Smooth muscle cell (in vitro differentiated cells): ENCODE measurements around the gene AKAP13. TPM values are rescaled to one million over a fixed set of nuclear protein-coding genes. Genes with fewer than 3 reads are reported as not detected.
A peak's percentile ranks its signal among the peaks of the same experiment; 100 is the strongest.

Experiments used
- DNase-seq: peaks from one replicate; lab custom pipeline; 2025; ENCODE audit not compliant: unreplicated experiment; lab: John Stamatoyannopoulos, UW
- H2AFZ ChIP-seq: fragments of 200-600 bp; sonication (generic); 2 replicates; pipeline ENCODE4 v1.6.0; 2016; ENCODE audit warnings: antibody characterized with exemption, low read depth, mild to moderate bottlenecking
- H3F3A ChIP-seq: fragments of 200-600 bp; sonication (generic); 2 replicates; pipeline ENCODE4 v1.6.0; 2017; ENCODE audit warnings: antibody characterized with exemption, low read depth
- H3K27ac ChIP-seq: fragments of 200-600 bp; sonication (generic); 2 replicates; pipeline ENCODE4 v1.5.1; 2016; ENCODE audit warnings: low read depth, mild to moderate bottlenecking
- H3K27me3 ChIP-seq: fragments of 200-600 bp; sonication (generic); 2 replicates; pipeline ENCODE4 v1.6.1; 2016; ENCODE audit warnings: low read depth, mild to moderate bottlenecking
- H3K36me3 ChIP-seq: fragments of 200-600 bp; sonication (generic); 2 replicates; pipeline ENCODE4 v1.5.1; 2016; ENCODE audit warnings: low read depth
- H3K4me1 ChIP-seq: fragments of 200-600 bp; sonication (generic); 2 replicates; pipeline ENCODE4 v1.5.1; 2016; ENCODE audit warnings: low read depth
- H3K4me2 ChIP-seq: fragments of 200-600 bp; sonication (generic); 2 replicates; pipeline ENCODE4 v1.6.0; 2016; ENCODE audit warnings: mild to moderate bottlenecking
- H3K4me3 ChIP-seq: fragments of 200-600 bp; sonication (generic); 2 replicates; pipeline ENCODE4 v1.5.1; 2016; ENCODE audit warnings: mild to moderate bottlenecking
- H3K79me2 ChIP-seq: fragments of 200-600 bp; sonication (generic); 2 replicates; pipeline ENCODE4 v1.6.0; 2016; ENCODE audit warnings: low read depth, mild to moderate bottlenecking
- H3K9ac ChIP-seq: fragments of 200-600 bp; sonication (generic); 2 replicates; pipeline ENCODE4 v1.6.0; 2016; ENCODE audit warnings: low read depth
- H3K9me3 ChIP-seq: fragments of 200-600 bp; sonication (generic); replicated peaks from 2 replicates; pipeline ENCODE4 v1.5.1; 2016; ENCODE audit warnings: low read depth
- H4K20me1 ChIP-seq: fragments of 200-600 bp; sonication (generic); 2 replicates; pipeline ENCODE4 v1.6.0; 2016; ENCODE audit warnings: low read depth
- CTCF ChIP-seq: fragments of 200-600 bp; sonication (generic); IDR thresholded peaks from 2 replicates; pipeline ENCODE4 v1.5.1; 2017; ENCODE audit warnings: borderline replicate concordance, mild to moderate bottlenecking, antibody characterized with exemption; ENCODE audit not compliant: insufficient read depth, poor library complexity, severe bottlenecking
- WGBS: methylation state at CpG from one replicate; pipeline ENCODE4 v1.1.7; 2016; ENCODE audit warnings: low lambda C conversion rate; 5-methylcytosine and 5-hydroxymethylcytosine counted together
- polyA plus RNA-seq: library from polyadenylated mRNA; unstranded; fragments of >200 nt; fragmentation: Nextera tagmentation; extraction: Ambion mirVana; gene quantifications from 2 replicates; pipeline ENCODE4 v1.2.1, GENCODE V29; 2016
- total RNA-seq: library from RNA; depleted of rRNA; stranded (reverse); fragments of >200 nt; gene quantifications from 2 replicates; pipeline ENCODE4 v1.2.3, GENCODE V29; 2014

AKAP13 gene
- total and polyA plus RNA-seq, 2 experiments from 2014 or later, result 43.3 to 63.5 TPM

DNA sequence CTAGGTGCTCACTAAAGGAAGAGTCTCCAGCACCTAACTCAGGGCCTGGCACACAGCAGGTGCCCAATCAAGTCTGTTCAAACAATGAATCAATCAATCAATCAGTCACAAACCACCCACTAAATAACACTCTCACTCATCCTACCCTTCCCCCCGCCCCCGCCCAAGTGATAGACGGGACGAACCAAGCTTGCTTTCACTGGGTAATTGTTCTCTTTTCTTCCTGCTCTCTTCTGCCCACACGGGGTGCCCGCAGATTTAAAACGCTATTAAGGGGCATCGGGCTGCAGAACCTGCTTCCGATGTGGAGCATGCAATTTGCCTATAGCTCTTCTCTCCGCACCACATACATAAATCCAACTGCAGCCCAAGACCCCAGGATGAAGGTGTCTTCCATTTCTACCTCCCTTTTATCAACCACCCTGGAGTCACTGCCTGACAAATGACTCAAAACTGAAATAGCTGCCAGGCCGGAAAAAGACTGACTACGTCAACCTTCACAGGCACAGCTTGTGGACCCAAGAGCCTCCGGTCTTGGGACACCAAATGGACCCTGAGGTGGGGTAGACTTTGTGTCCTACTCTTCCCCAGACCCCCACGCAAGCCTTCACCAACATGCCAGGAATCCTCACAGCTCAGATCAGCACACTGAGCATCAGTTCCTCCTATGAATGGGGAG lies 412.6 kb downstream of the AKAP13 start:
- WGBS, result 78% methylated on average over 14 of the region's 14 CpGs
- H4K20me1 ChIP-seq, result peaks cover 59% of the 10 kb centered on the region
- peak overlapping the region; percentile 90 for H3K4me2 ChIP-seq
- no peak for DNase-seq
- H3K79me2 ChIP-seq, result peaks cover 50% of the 10 kb centered on the region
- no peak overlapping the region for H3K9ac ChIP-seq
- TF ChIP-seq CTCF, result no peak
- H3K27me3 ChIP-seq, result no peaks in the 10 kb centered on the region
- H3K27ac ChIP-seq, result no peak overlapping the region
- H3K4me3 ChIP-seq, result peak overlapping the region; percentile 84
- no peaks in the 10 kb centered on the region for H3K9me3 ChIP-seq
- peaks cover 7% of the 10 kb centered on the region for H3K4me1 ChIP-seq
- no peaks in the 10 kb centered on the region for H3F3A ChIP-seq
- H2AFZ ChIP-seq, result no peak overlapping the region
- H3K36me3 ChIP-seq, result no peaks in the 10 kb centered on the region

GRCh38 chr15:85793641-85794597 lies 413.5 kb downstream of the AKAP13 start:
- Histone ChIP-seq H3F3A (no peaks in the 10 kb centered on the region), H3K36me3 (no peaks in the 10 kb centered on the region), H3K4me2 (peak overlapping the region; percentile 90), H2AFZ (peak overlapping the region; percentile 74), H3K4me1 (peaks cover 7% of the 10 kb centered on the region), H4K20me1 (peaks cover 50% of the 10 kb centered on the region), H3K9me3 (no peaks in the 10 kb centered on the region), H3K79me2 (peaks cover 43% of the 10 kb centered on the region), H3K4me3 (peak overlapping the region; percentile 84), H3K27me3 (no peaks in the 10 kb centered on the region), H3K9ac (peak overlapping the region; percentile 83), H3K27ac (peak overlapping the region; percentile 79)
- peak; percentile 41 for DNase-seq
- 3% methylated on average over 54 of the region's 56 CpGs for WGBS
- no peak for TF ChIP-seq CTCF

DNA sequence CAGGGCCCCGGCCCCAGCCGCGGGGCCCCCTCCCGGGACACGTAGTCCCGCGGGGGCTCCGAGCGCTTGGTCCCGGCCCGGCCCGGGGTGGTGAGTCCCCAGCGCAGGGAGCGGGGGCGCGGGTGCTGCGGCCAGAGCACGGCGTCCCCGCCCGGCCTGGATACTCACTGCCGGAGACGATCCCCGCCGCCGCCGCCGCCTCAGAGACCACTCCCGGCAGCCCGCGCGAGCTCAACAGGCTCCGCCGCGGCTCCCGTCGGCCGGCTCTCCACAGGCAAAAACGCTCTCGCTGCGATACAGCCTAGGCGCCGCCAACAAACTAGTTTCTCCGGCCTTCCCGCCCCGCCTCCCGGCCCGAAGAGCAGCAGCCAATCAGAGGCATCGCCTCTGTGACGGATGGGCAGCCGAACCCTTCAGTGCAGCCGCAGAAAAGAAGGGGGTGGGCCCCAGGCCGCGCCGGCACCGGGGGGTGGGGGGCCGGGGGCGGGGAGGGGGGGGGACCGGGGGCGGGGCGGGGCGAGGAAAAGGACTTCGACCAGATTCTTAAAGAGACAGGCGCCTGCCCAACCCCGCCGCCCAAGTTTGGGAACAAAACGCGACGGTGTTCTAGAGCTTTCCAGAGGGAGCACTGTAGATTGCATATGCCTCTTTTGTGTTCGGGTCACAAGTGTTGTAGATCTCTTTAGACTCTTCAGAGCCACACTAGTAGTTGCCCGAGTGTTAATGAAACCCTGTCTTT lies 414.4 kb downstream of the AKAP13 start, which contains the start of gene KLHL25:
Gene KLHL25, minus strand, starts transcription at position 328 of the 739 bp plus-strand sequence. CDS start 25,115 bp downstream, outside the sequence.
- TF ChIP-seq CTCF, result no peak
- 3% methylated on average over 40 of the region's 71 CpGs for WGBS
- no peaks in the 10 kb centered on the region for H3F3A ChIP-seq
- H3K4me2 ChIP-seq, result peak within 1 kb of the TSS; percentile 91
- peaks cover 7% of the 10 kb centered on the region for H3K4me1 ChIP-seq
- H2AFZ ChIP-seq, result peak within 1 kb of the TSS; percentile 92
- no peaks in the 10 kb centered on the region for H3K9me3 ChIP-seq
- H3K79me2 ChIP-seq, result peaks cover 36% of the 10 kb centered on the region
- peak within 1 kb of the TSS; percentile 84 for H3K4me3 ChIP-seq
- peak within 1 kb of the TSS; percentile 83 for H3K9ac ChIP-seq
- H3K36me3 ChIP-seq, result no peaks in the 10 kb centered on the region
- H4K20me1 ChIP-seq, result peaks cover 42% of the 10 kb centered on the region
- peak within 1 kb of the TSS; percentile 79 for H3K27ac ChIP-seq
- no peaks in the 10 kb centered on the region for H3K27me3 ChIP-seq
- DNase-seq, result peak; percentile 81
